Globus pallidus (tissue), 1 donor: ENCODE data around the gene DENND5A.
A peak's percentile ranks its signal among the peaks of the same experiment; 100 is the strongest.
"Not testable (repeated sequence)": the region's sequence is repeated elsewhere in the genome, so short reads cannot be mapped to it uniquely, and the experiment has no call there.

Experiments used
- DNase-seq: peaks from one replicate; pipeline ENCODE4 v3.0.0-alpha.2; 2015; ENCODE audit warnings: low spot score

DENND5A gene

GRCh38 chr11:9138133-9138453 is 127.1 kb downstream of the DENND5A start:
- no peak for DNase-seq

GRCh38 chr11:9137293-9138132 is 127.6 kb downstream of the DENND5A start:
- peak; percentile 55 for DNase-seq

GRCh38 chr11:9136741-9137140 is 128.4 kb downstream of the DENND5A start:
- DNase-seq = no peak

- no peak for DNase-seq
These were observed 131.2 kb downstream of the DENND5A start for GRCh38 chr11:9133956-9134355.

- DNase-seq = no peak
These were observed 132.8 kb downstream of the DENND5A start for GRCh38 chr11:9132203-9132878.

- no peak for DNase-seq
These were observed 134.9 kb downstream of the DENND5A start for GRCh38 chr11:9130297-9130696.

GRCh38 chr11:9126636-9127035 is 138.5 kb downstream of the DENND5A start:
- DNase-seq = no peak

- no peak for DNase-seq
These were observed 139.8 kb downstream of the DENND5A start for GRCh38 chr11:9125185-9125886.

GRCh38 chr11:9123595-9124304 is 141.4 kb downstream of the DENND5A start:
- DNase-seq = no peak

GRCh38 chr11:9121469-9121796 is 143.7 kb downstream of the DENND5A start:
- no peak for DNase-seq

- DNase-seq = no peak
These were observed 144.3 kb downstream of the DENND5A start for GRCh38 chr11:9120664-9121468.

GRCh38 chr11:9118277-9118676 is 146.9 kb downstream of the DENND5A start:
- DNase-seq = no peak

GRCh38 chr11:9112075-9112474 is 153.1 kb downstream of the DENND5A start:
- DNase-seq = no peak

GRCh38 chr11:9109858-9110731 is 155.1 kb downstream of the DENND5A start:
- no peak for DNase-seq

- DNase-seq = no peak
These were observed 160.6 kb downstream of the DENND5A start for GRCh38 chr11:9104580-9104979.

- no peak for DNase-seq
These were observed 161.4 kb downstream of the DENND5A start for GRCh38 chr11:9103542-9104276.

- DNase-seq = peak; percentile 21
These were observed 165.5 kb downstream of the DENND5A start for GRCh38 chr11:9099617-9100016.

GRCh38 chr11:9098455-9098854 is 166.7 kb downstream of the DENND5A start:
- not testable (repeated sequence) for DNase-seq

GRCh38 chr11:9097186-9097943 is 167.8 kb downstream of the DENND5A start:
- not testable (repeated sequence) for DNase-seq
